Body of pancreas (tissue), 4 donors: ENCODE results near the gene ARHGAP32. TPM values are rescaled to one million over a fixed set of nuclear protein-coding genes. Genes with fewer than 3 reads are reported as not detected.

Experiments
- ATAC-seq: fragments of 150-250 bp; one replicate; pipeline ENCODE4 v1.9.1; 2016
- DNase-seq, 4 donors: peaks; one replicate each; pipeline ENCODE4 v3.0.0-alpha.2; 2019
- H3K27ac ChIP-seq, 4 donors: fragments of 200-600 bp; sonication (generic); 1 replicate in 3 of 4; 2 replicates in 1 of 4; pipeline versions ENCODE4 v1.5.1 to v1.6.1; 2016 to 2019; ENCODE audit warnings: mild to moderate bottlenecking in 1 of 4, mixed read lengths in 1 of 4, moderate library complexity in 1 of 4
- H3K27me3 ChIP-seq, 2 donors: fragments of 200-600 bp; sonication (generic); one replicate each; pipeline ENCODE4 v1.6.0; 2016; ENCODE audit warnings: mild to moderate bottlenecking in 1 of 2
- H3K36me3 ChIP-seq, 2 donors: fragments of 200-600 bp; sonication (generic); replicated peaks in 1 of 2; 2 replicates each; pipeline ENCODE4 v1.5.1; 2016; ENCODE audit warnings: low read depth in 2 of 2; ENCODE audit not compliant: insufficient read depth in 1 of 2
- H3K4me1 ChIP-seq: fragments of 200-600 bp; sonication (generic); one replicate; pipeline ENCODE4 v1.6.0; 2016
- H3K4me3 ChIP-seq, 2 donors: fragments of 200-600 bp; sonication (generic); 1 replicate in 1 of 2; 2 replicates in 1 of 2; pipeline ENCODE4 v1.5.1; 2016 to 2019
- H3K9me3 ChIP-seq, 3 donors: fragments of 200-600 bp; sonication (generic); 1 replicate in 2 of 3; 2 replicates in 1 of 3; pipeline ENCODE4 v1.5.1; 2016
- POLR2A ChIP-seq, 3 donors: fragments of 450-650 bp; IDR thresholded peaks; one replicate each; pipeline ENCODE4 v1.6.1; 2016; ENCODE audit warnings: antibody characterized with exemption in 3 of 3, mild to moderate bottlenecking in 2 of 3
- WGBS, 2 donors: methylation state at CpG; one replicate each; pipeline ENCODE4 v1.1.5; 2017; 5-methylcytosine and 5-hydroxymethylcytosine counted together
- intact Hi-C: fragments of 100-400 bp; cut with DNase I; formaldehyde crosslinking; loops from one replicate; pipeline ENCODE4 v1.15.1; 2023
- total RNA-seq, 2 donors: library from RNA; depleted of rRNA; stranded (reverse); fragments of >200 nt; gene quantifications; one replicate each; pipeline ENCODE4 v1.1.0, GENCODE V29; 2016
- TF ChIP-seq, protein P1 (sequence below), 7 experiments: fragments of 450-650 bp in 4 of 7; fragments of 200-600 bp in 3 of 7; sonication (generic) in 3 of 7; IDR thresholded peaks; one replicate each; pipeline ENCODE4 v1.5.1; 2016 to 2019; ENCODE audit warnings: antibody characterized with exemption in 7 of 7

Gene ARHGAP32
- total RNA-seq, 2 donors from 2014 or later: 26.0 to 30.4 TPM

GRCh38 chr11:129234978-129235377 is 42.9 kb upstream of the ARHGAP32 start:
- 40 to 46% methylated on average over 5 of the region's 5 CpGs for WGBS, 2 donors
- no peak overlapping the region for H3K4me3 ChIP-seq
- H3K4me1 ChIP-seq: peaks cover 16% of the 10 kb centered on the region
- TF ChIP-seq POLR2A (IDR thresholded peaks at IDR 0.05): no peak
- TF ChIP-seq, protein P1, sequence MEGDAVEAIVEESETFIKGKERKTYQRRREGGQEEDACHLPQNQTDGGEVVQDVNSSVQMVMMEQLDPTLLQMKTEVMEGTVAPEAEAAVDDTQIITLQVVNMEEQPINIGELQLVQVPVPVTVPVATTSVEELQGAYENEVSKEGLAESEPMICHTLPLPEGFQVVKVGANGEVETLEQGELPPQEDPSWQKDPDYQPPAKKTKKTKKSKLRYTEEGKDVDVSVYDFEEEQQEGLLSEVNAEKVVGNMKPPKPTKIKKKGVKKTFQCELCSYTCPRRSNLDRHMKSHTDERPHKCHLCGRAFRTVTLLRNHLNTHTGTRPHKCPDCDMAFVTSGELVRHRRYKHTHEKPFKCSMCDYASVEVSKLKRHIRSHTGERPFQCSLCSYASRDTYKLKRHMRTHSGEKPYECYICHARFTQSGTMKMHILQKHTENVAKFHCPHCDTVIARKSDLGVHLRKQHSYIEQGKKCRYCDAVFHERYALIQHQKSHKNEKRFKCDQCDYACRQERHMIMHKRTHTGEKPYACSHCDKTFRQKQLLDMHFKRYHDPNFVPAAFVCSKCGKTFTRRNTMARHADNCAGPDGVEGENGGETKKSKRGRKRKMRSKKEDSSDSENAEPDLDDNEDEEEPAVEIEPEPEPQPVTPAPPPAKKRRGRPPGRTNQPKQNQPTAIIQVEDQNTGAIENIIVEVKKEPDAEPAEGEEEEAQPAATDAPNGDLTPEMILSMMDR (IDR thresholded peaks at IDR 0.05): no peak
- no peaks in the 10 kb centered on the region for H3K9me3 ChIP-seq
- H3K27me3 ChIP-seq: no peaks in the 10 kb centered on the region
- intact Hi-C loops: no loop called here
- H3K27ac ChIP-seq: peak overlapping the region in 1 of 4 donors; percentile 9
- DNase-seq (peak in 1 of 4 donors; percentile 8), ATAC-seq (peak; percentile 30)
- no peaks in the 10 kb centered on the region for H3K36me3 ChIP-seq

DNA sequence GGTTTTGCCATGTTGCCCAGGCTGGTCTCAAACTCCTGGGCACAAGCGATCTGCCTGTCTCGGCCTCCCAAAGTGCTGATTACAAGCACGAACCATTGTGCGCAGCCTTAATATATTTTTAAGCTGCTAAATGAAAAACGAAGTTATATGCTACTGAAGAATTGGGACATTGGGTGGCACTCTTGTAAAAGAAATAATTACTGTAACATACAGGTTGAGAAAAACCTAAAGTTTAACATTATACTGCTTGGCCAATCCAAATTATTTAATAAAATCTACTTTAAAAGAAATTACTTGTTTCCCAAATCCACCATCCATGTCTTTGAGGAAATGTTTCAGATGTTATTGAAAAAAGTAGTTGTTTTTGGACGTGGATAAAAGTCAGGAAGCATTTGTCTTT is 37.9 kb upstream of the ARHGAP32 start:
- intact Hi-C loops: no loop called here
- WGBS, 2 donors: 57 to 62% methylated on average over 6 of the region's 6 CpGs
- Histone ChIP-seq H3K36me3 (no peaks in the 10 kb centered on the region), H3K4me1 (peaks cover 6% of the 10 kb centered on the region), H3K27ac (no peak overlapping the region), H3K9me3 (peaks cover 0 to 5% (median 0%) of the 10 kb centered on the region in 3 donors), H3K27me3 (no peaks in the 10 kb centered on the region), H3K4me3 (no peak overlapping the region)
- TF ChIP-seq, protein P1 (IDR thresholded peaks at IDR 0.05): peak in 4 of 7 experiments; percentile 33 to 54 (median 38)
- TF ChIP-seq POLR2A (IDR thresholded peaks at IDR 0.05): no peak
- ATAC-seq: no peak
- DNase-seq: no peak

GRCh38 chr11:129226207-129226798 is 34.2 kb upstream of the ARHGAP32 start:
- Histone ChIP-seq H3K36me3 (no peaks in the 10 kb centered on the region), H3K9me3 (peaks cover 0 to 5% (median 0%) of the 10 kb centered on the region in 3 donors), H3K27ac (no peak overlapping the region), H3K4me3 (no peak overlapping the region), H3K27me3 (no peaks in the 10 kb centered on the region), H3K4me1 (peaks cover 27% of the 10 kb centered on the region)
- WGBS, 2 donors: 90 to 93% methylated on average over 2 of the region's 2 CpGs
- DNase-seq (no peak), ATAC-seq (no peak)
- no peak for TF ChIP-seq POLR2A (IDR thresholded peaks at IDR 0.05)
- TF ChIP-seq, protein P1 (IDR thresholded peaks at IDR 0.05): no peak
- intact Hi-C loops: no loop called here

- DNase-seq (no peak), ATAC-seq (no peak)
- 86 to 100% methylated on average over 1 of the region's 1 CpG for WGBS, 2 donors
- H3K36me3 ChIP-seq: no peaks in the 10 kb centered on the region
- H3K27me3 ChIP-seq: no peaks in the 10 kb centered on the region
- intact Hi-C loops: no loop called here
- H3K4me1 ChIP-seq: peaks cover 27% of the 10 kb centered on the region
- H3K27ac ChIP-seq: no peak overlapping the region
- no peak overlapping the region for H3K4me3 ChIP-seq
- H3K9me3 ChIP-seq: peaks cover 0 to 5% (median 0%) of the 10 kb centered on the region in 3 donors
- TF ChIP-seq POLR2A (IDR thresholded peaks at IDR 0.05): no peak
- TF ChIP-seq, protein P1 (IDR thresholded peaks at IDR 0.05): no peak
Measured at GRCh38 chr11:129225190-129225589, 33.1 kb upstream of the ARHGAP32 start.

- H3K9me3 ChIP-seq: peaks cover 0 to 5% (median 0%) of the 10 kb centered on the region in 3 donors
- H3K27me3 ChIP-seq: no peaks in the 10 kb centered on the region
- TF ChIP-seq POLR2A (IDR thresholded peaks at IDR 0.05): no peak
- TF ChIP-seq, protein P1 (IDR thresholded peaks at IDR 0.05): no peak
- no peaks in the 10 kb centered on the region for H3K36me3 ChIP-seq
- 92% methylated on average over 3 of the region's 3 CpGs for WGBS, 2 donors
- DNase-seq (no peak), ATAC-seq (no peak)
- H3K27ac ChIP-seq: no peak overlapping the region
- intact Hi-C loops: no loop called here
- no peak overlapping the region for H3K4me3 ChIP-seq
- peaks cover 27% of the 10 kb centered on the region for H3K4me1 ChIP-seq
Measured at GRCh38 chr11:129224538-129224937, 32.4 kb upstream of the ARHGAP32 start.
